ACC112 (cell line): ENCODE measurements around the gene DSCAML1.

ENCODE experiments used
- H2AFZ ChIP-seq: fragments of 200-600 bp; sonication (generic); one replicate; pipeline ENCODE4 v1.6.0; 2017; ENCODE audit warnings: antibody characterized with exemption, low read length; ENCODE audit not compliant: unreplicated experiment
- H3K27ac ChIP-seq: fragments of 200-600 bp; sonication (generic); 2 replicates; pipeline ENCODE4 v1.5.1; 2014; ENCODE audit warnings: low read depth, mild to moderate bottlenecking, antibody characterized with exemption, low read length, moderate library complexity
- H3K27me3 ChIP-seq: fragments of 200-600 bp; sonication (generic); 2 replicates; pipeline ENCODE4 v1.6.1; 2014; ENCODE audit warnings: mild to moderate bottlenecking, antibody characterized with exemption, low read length, moderate library complexity, mixed read lengths; ENCODE audit not compliant: insufficient read depth
- H3K36me3 ChIP-seq: fragments of 200-600 bp; sonication (generic); 2 replicates; pipeline ENCODE4 v1.6.1; 2016; ENCODE audit warnings: mild to moderate bottlenecking, antibody characterized with exemption, low read length, moderate library complexity, mixed read lengths; ENCODE audit not compliant: insufficient read depth
- H3K4me1 ChIP-seq: fragments of 200-600 bp; sonication (generic); one replicate; pipeline ENCODE4 v1.6.1; 2016; ENCODE audit warnings: low read length, mixed read lengths; ENCODE audit not compliant: insufficient read depth, unreplicated experiment, control insufficient read depth
- H3K4me3 ChIP-seq: fragments of 200-600 bp; sonication (generic); 2 replicates; pipeline ENCODE4 v1.5.1; 2014; ENCODE audit warnings: mild to moderate bottlenecking, low read depth, low read length
- H3K79me2 ChIP-seq: fragments of 200-600 bp; sonication (generic); one replicate; pipeline ENCODE4 v1.6.0; 2016; ENCODE audit warnings: low read length; ENCODE audit not compliant: control insufficient read depth, unreplicated experiment, insufficient read depth

DSCAML1 gene

GRCh38 chr11:117606790-117607189 lies 190.2 kb downstream of the DSCAML1 start:
- Histone ChIP-seq H3K4me3 (no peak overlapping the region), H2AFZ (no peak overlapping the region), H3K27ac (no peak overlapping the region), H3K79me2 (no peaks in the 10 kb centered on the region), H3K36me3 (no peaks in the 10 kb centered on the region), H3K27me3 (peaks cover 34% of the 10 kb centered on the region), H3K4me1 (peaks cover 7% of the 10 kb centered on the region)

GRCh38 chr11:117606211-117606610 lies 190.8 kb downstream of the DSCAML1 start:
- H3K4me1 ChIP-seq, result peaks cover 7% of the 10 kb centered on the region

GRCh38 chr11:117605331-117605730 lies 191.7 kb downstream of the DSCAML1 start:
- H3K27ac ChIP-seq, result no peak overlapping the region
- H3K4me3 ChIP-seq, result no peak overlapping the region
- H3K36me3 ChIP-seq, result no peaks in the 10 kb centered on the region
- peaks cover 6% of the 10 kb centered on the region for H3K4me1 ChIP-seq
- H3K79me2 ChIP-seq, result no peaks in the 10 kb centered on the region
- H3K27me3 ChIP-seq, result peaks cover 38% of the 10 kb centered on the region
- no peak overlapping the region for H2AFZ ChIP-seq

More at GRCh38 chr11:117606211-117606610, 190.8 kb downstream of the DSCAML1 start:
- H3K4me3 ChIP-seq, result no peak overlapping the region
- no peaks in the 10 kb centered on the region for H3K79me2 ChIP-seq
- H3K27me3 ChIP-seq, result peaks cover 35% of the 10 kb centered on the region
- no peaks in the 10 kb centered on the region for H3K36me3 ChIP-seq
- no peak overlapping the region for H3K27ac ChIP-seq
- no peak overlapping the region for H2AFZ ChIP-seq

- no peaks in the 10 kb centered on the region for H3K36me3 ChIP-seq
- no peaks in the 10 kb centered on the region for H3K79me2 ChIP-seq
- no peak overlapping the region for H3K4me3 ChIP-seq
- H3K27ac ChIP-seq, result no peak overlapping the region
- H3K4me1 ChIP-seq, result no peaks in the 10 kb centered on the region
- H2AFZ ChIP-seq, result no peak overlapping the region
- H3K27me3 ChIP-seq, result peaks cover 41% of the 10 kb centered on the region
Measured at GRCh38 chr11:117604336-117604995, 192.6 kb downstream of the DSCAML1 start.

- Histone ChIP-seq H3K79me2 (no peaks in the 10 kb centered on the region), H3K27me3 (peaks cover 46% of the 10 kb centered on the region), H3K27ac (no peak overlapping the region), H3K4me1 (no peaks in the 10 kb centered on the region), H3K36me3 (no peaks in the 10 kb centered on the region), H2AFZ (no peak overlapping the region), H3K4me3 (no peak overlapping the region)
Measured at GRCh38 chr11:117603932-117604331, 193.1 kb downstream of the DSCAML1 start.

- H3K79me2 ChIP-seq, result no peaks in the 10 kb centered on the region
Measured at GRCh38 chr11:117601006-117601708, 195.9 kb downstream of the DSCAML1 start.

GRCh38 chr11:117600234-117600783 lies 196.7 kb downstream of the DSCAML1 start:
- no peaks in the 10 kb centered on the region for H3K79me2 ChIP-seq

More at GRCh38 chr11:117601006-117601708, 195.9 kb downstream of the DSCAML1 start:
- no peak overlapping the region for H3K4me3 ChIP-seq
- H3K27ac ChIP-seq, result no peak overlapping the region
- H2AFZ ChIP-seq, result no peak overlapping the region
- no peaks in the 10 kb centered on the region for H3K4me1 ChIP-seq
- no peaks in the 10 kb centered on the region for H3K36me3 ChIP-seq
- H3K27me3 ChIP-seq, result peaks cover 54% of the 10 kb centered on the region

GRCh38 chr11:117597071-117597470 lies 199.9 kb downstream of the DSCAML1 start:
- H3K27ac ChIP-seq, result no peak overlapping the region
- no peaks in the 10 kb centered on the region for H3K79me2 ChIP-seq
- H3K4me1 ChIP-seq, result no peaks in the 10 kb centered on the region
- H2AFZ ChIP-seq, result no peak overlapping the region
- no peak overlapping the region for H3K4me3 ChIP-seq
- no peaks in the 10 kb centered on the region for H3K36me3 ChIP-seq
- H3K27me3 ChIP-seq, result peaks cover 53% of the 10 kb centered on the region

More at GRCh38 chr11:117600234-117600783, 196.7 kb downstream of the DSCAML1 start:
- no peaks in the 10 kb centered on the region for H3K4me1 ChIP-seq
- H3K4me3 ChIP-seq, result no peak overlapping the region
- H3K27me3 ChIP-seq, result peaks cover 57% of the 10 kb centered on the region
- H3K27ac ChIP-seq, result no peak overlapping the region
- no peak overlapping the region for H2AFZ ChIP-seq
- no peaks in the 10 kb centered on the region for H3K36me3 ChIP-seq

- Histone ChIP-seq H3K79me2 (no peaks in the 10 kb centered on the region), H3K4me1 (no peaks in the 10 kb centered on the region), H3K4me3 (no peak overlapping the region), H3K36me3 (no peaks in the 10 kb centered on the region), H2AFZ (no peak overlapping the region), H3K27ac (no peak overlapping the region), H3K27me3 (peaks cover 55% of the 10 kb centered on the region)
Measured at GRCh38 chr11:117595440-117595839, 201.6 kb downstream of the DSCAML1 start.

- Histone ChIP-seq H2AFZ (no peak overlapping the region), H3K27ac (no peak overlapping the region), H3K27me3 (peaks cover 61% of the 10 kb centered on the region), H3K79me2 (no peaks in the 10 kb centered on the region), H3K36me3 (no peaks in the 10 kb centered on the region), H3K4me1 (no peaks in the 10 kb centered on the region), H3K4me3 (no peak overlapping the region)
Measured at GRCh38 chr11:117594721-117595120, 202.3 kb downstream of the DSCAML1 start.

- Histone ChIP-seq H3K27ac (no peak overlapping the region), H3K27me3 (peaks cover 60% of the 10 kb centered on the region), H3K36me3 (no peaks in the 10 kb centered on the region), H3K4me1 (no peaks in the 10 kb centered on the region), H2AFZ (no peak overlapping the region), H3K4me3 (no peak overlapping the region), H3K79me2 (no peaks in the 10 kb centered on the region)
Measured at GRCh38 chr11:117593065-117593464, 204.0 kb downstream of the DSCAML1 start.
